ENCODE results near the gene ITPK1. TPM values are rescaled to one million over a fixed set of nuclear protein-coding genes. Genes with fewer than 3 reads are reported as not detected.
"Not testable (repeated sequence)": the region's sequence is repeated elsewhere in the genome, so short reads cannot be mapped to it uniquely, and the experiment has no call there.

ITPK1 gene
- polyA plus RNA-seq, 6 donors from 2014 or later, result 8.5 to 20.1 (median 16.2) TPM

DNA sequence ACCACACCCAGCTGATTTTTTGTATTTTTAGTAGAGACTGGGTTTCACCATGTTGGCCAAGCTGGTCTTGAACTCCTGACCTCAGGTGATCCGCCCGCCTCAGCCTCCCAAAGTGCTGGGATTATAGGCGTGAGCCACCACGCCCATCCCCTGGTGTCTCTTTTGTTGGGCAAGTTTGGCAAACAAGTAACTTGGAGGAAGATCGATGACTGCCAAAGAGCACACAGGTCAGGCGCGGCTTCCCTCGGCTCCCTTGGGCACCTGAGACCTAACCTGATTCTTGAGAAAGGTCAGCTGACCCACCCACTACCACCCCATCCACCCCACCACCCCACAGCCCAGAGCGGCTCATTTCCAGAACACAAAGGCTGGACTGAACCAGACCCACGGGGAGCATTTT lies 9.9 kb downstream of the ITPK1 start:
- not testable (repeated sequence) for H3K27me3 Mint-ChIP-seq; ATAC-seq (ENCODE audit: low read depth in 2 of 2); H3K36me3 Mint-ChIP-seq; DNase-seq; H3K9me3 Mint-ChIP-seq
- Mint-ChIP-seq H3K4me3 (peak overlapping the region in 1 of 8 donors; percentile 3), H3K4me1 (peaks cover 19 to 63% (median 46%) of the 10 kb centered on the region in 3 donors), H3K27ac (peak overlapping the region in 2 of 6 donors; percentile 28 to 50)

DNA sequence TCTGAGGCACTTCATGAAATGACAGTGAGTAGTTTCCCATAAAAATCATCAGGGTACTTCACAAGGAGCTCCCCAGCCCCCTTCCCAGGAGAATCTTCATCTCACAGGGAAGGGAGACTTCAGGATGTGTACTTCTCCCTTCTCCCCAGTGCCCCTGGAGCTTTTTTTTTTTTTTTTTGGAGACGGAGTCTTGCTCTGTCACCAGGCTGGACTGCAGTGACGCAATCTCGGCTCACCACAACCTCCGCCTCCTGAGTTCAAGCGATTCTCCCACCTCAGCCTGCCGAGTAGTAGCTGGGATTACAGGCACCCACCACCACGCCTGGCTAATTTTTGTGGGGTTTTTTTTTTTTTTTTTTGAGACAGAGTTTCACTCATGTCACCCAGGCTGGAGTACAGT lies 10.4 kb downstream of the ITPK1 start:
- Mint-ChIP-seq H3K27ac (no peak overlapping the region), H3K9me3 (no peaks in the 10 kb centered on the region), H3K36me3 (no peaks in the 10 kb centered on the region), H3K27me3 (no peaks in the 10 kb centered on the region), H3K4me3 (peak overlapping the region in 1 of 8 donors; percentile 42), H3K4me1 (peaks cover 23 to 63% (median 46%) of the 10 kb centered on the region in 3 donors)
- DNase-seq, result no peak
- no peak for ATAC-seq (ENCODE audit: low read depth in 2 of 2)

DNA sequence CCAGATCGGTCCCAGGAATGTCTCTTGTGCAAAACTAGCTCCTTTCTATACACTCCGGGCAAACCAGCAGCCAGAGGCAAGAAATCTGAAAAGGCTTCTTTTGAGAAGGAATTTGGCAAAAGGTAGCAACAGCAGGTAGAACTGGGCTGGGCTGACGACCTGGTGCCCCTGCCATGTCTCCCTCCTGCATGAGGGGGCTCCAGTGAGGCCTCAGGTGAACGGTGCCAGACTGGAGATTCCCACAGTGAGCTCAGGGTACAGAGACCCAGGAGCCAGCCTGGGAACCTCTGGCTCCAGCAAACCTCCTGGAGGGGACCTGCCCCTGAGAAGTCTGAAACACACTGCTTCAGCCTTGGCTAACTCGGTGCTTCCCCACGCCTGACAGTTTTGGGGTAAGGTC lies 10.8 kb downstream of the ITPK1 start:
- H3K4me1 Mint-ChIP-seq, result peaks cover 27 to 64% (median 46%) of the 10 kb centered on the region in 3 donors
- H3K27me3 Mint-ChIP-seq, result no peaks in the 10 kb centered on the region
- peak overlapping the region in 2 of 6 donors; percentile 49 to 52 for H3K27ac Mint-ChIP-seq
- DNase-seq (no peak), ATAC-seq (ENCODE audit: low read depth in 2 of 2) (no peak)
- H3K9me3 Mint-ChIP-seq, result no peaks in the 10 kb centered on the region
- H3K36me3 Mint-ChIP-seq, result no peaks in the 10 kb centered on the region
- peak overlapping the region in 2 of 8 donors; percentile 7 to 77 for H3K4me3 Mint-ChIP-seq

DNA sequence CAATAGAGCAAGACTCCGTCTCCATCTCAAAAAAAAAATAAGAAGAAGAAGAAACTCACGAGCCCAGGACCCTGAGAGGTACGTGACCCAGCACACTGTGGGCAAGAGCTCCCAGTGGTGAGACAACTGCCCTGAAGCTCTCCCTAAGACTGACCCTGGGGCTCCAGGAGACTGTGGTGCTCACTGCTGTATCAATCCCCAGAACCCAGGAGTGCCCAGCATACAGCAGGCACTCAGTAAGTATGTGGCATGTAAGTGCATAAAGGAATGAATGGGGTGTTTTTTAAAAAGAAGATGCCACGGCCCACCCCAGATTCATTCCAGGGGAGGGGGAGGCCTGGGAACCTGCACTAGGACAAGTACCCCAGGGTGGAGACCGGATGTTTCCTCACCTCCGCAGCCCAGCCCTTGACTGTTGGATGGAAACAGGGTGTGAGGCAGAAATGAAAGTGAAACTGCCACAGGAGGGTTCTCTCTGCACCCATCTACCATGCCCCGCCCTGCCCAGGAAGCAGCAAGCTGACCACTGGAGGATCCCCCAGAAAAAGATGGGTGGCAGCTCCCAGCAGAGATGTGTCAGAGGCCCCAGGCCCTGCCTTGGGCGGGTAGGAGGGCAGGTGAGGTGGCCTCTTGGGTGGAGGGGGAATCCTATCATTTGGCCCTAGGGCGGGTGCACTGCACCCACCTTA lies 12.2 kb downstream of the ITPK1 start:
- H3K4me3 Mint-ChIP-seq, result peak overlapping the region; percentile 61 to 90 (median 82)
- peak; percentile 88 to 94 for ATAC-seq (ENCODE audit: low read depth in 2 of 2)
- peak overlapping the region; percentile 50 to 94 (median 87) for H3K27ac Mint-ChIP-seq
- DNase-seq, result peak; percentile 32
- H3K9me3 Mint-ChIP-seq, result no peaks in the 10 kb centered on the region
- H3K36me3 Mint-ChIP-seq, result no peaks in the 10 kb centered on the region
- H3K4me1 Mint-ChIP-seq, result peaks cover 27 to 59% (median 35%) of the 10 kb centered on the region in 3 donors
- H3K27me3 Mint-ChIP-seq, result no peaks in the 10 kb centered on the region

DNA sequence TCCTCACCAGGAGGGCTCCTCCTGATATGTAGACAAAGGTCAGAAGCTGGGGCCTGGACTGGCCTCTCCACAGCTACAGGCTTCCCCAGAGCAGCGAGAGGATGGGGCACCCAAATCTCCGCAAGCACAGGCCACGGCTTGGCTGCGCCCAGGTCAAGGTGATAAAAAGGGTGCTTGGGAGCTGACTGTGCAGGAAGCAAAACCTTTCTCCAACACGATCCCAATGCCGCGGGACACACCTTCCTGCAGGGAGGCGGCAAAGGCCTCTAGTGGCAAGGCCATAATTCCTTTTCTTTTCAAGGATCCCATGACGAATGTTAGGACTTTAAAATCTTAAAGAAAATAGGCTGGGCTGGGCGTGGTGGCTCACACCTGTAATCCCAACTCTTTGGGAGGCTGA lies 13.6 kb downstream of the ITPK1 start:
- peak overlapping the region in 4 of 8 donors; percentile 10 to 41 (median 26) for H3K4me3 Mint-ChIP-seq
- peak overlapping the region in 2 of 6 donors; percentile 24 to 84 for H3K27ac Mint-ChIP-seq
- H3K9me3 Mint-ChIP-seq, result no peaks in the 10 kb centered on the region
- peaks cover 23 to 45% (median 28%) of the 10 kb centered on the region in 3 donors for H3K4me1 Mint-ChIP-seq
- no peaks in the 10 kb centered on the region for H3K36me3 Mint-ChIP-seq
- DNase-seq (no peak), ATAC-seq (ENCODE audit: low read depth in 2 of 2) (no peak)
- H3K27me3 Mint-ChIP-seq, result no peaks in the 10 kb centered on the region

DNA sequence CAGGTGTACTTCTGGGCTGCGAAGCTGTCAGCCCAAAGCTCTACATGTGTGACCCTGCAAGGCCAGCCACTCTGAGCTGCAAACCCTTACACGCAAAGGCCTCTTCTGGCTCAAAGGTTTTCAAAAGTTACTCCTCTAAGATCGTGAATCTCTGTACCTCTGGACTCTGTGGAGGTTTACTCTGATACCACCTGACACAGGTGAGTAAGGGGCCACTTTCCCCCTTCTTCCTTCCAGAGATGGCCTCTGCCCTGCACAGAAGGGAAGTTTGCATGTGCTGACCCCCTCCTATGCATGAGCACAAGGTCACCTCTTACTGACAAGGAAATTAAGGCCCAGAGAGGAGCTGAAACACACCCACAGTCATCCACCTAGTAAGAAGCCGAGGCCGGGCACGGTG lies 14.5 kb downstream of the ITPK1 start:
- DNase-seq, result no peak
- peaks cover 21 to 43% (median 22%) of the 10 kb centered on the region in 3 donors for H3K4me1 Mint-ChIP-seq
- no peak for ATAC-seq (ENCODE audit: low read depth in 2 of 2)
- H3K4me3 Mint-ChIP-seq, result no peak overlapping the region
- no peaks in the 10 kb centered on the region for H3K36me3 Mint-ChIP-seq
- no peaks in the 10 kb centered on the region for H3K27me3 Mint-ChIP-seq
- peaks cover 0 to 1% (median 0%) of the 10 kb centered on the region in 7 donors for H3K9me3 Mint-ChIP-seq
- peak overlapping the region in 2 of 6 donors; percentile 65 to 72 for H3K27ac Mint-ChIP-seq

DNA sequence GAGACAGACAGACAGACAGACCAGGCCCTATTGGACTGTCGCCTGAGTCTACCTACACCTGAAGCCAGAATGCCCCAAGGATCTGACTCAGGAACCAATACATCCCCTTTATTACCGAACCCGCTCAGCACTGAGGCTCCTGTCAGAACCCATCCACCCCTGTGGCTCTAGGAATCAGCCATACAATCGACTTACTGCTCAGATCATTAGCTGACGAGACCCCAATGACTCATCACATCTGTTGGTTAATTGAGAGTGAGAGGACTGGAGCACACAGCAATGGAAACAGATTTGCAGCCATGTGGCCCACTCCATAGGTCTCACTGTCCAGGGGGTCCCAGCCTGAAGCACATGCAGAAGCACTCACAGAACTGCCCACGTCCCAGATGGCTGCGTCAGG lies 15.2 kb downstream of the ITPK1 start:
- ATAC-seq (ENCODE audit: low read depth in 2 of 2) (no peak), DNase-seq (no peak)
- H3K27me3 Mint-ChIP-seq, result no peaks in the 10 kb centered on the region
- peak overlapping the region in 1 of 6 donors; percentile 65 for H3K27ac Mint-ChIP-seq
- H3K36me3 Mint-ChIP-seq, result no peaks in the 10 kb centered on the region
- H3K4me3 Mint-ChIP-seq, result no peak overlapping the region
- H3K4me1 Mint-ChIP-seq, result peaks cover 21 to 45% (median 25%) of the 10 kb centered on the region in 3 donors
- peaks cover 0 to 3% (median 0%) of the 10 kb centered on the region in 7 donors for H3K9me3 Mint-ChIP-seq

DNA sequence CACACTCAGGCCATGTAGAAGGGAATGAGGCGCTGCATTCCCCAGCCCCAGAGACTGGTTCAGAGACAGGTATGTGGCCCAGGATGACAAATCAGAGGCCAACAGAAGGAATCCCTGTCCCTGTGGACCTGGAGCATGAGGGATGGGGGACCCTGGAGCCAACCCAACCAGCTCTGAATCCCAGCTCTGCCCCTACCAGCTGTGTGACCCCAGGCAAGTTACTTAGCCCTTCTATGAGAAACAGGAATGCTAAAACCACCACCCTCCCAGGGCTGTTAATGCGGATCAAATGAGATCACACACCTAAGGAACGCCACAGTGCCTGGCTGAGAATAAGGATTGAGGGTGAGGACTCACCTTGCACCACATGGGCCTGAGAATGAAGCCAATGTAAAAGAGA lies 15.6 kb downstream of the ITPK1 start:
- Mint-ChIP-seq H3K4me1 (peaks cover 21 to 45% (median 25%) of the 10 kb centered on the region in 3 donors), H3K4me3 (no peak overlapping the region), H3K36me3 (no peaks in the 10 kb centered on the region), H3K27ac (peak overlapping the region in 2 of 6 donors; percentile 20 to 74), H3K27me3 (no peaks in the 10 kb centered on the region), H3K9me3 (peaks cover 0 to 3% (median 0%) of the 10 kb centered on the region in 7 donors)
- DNase-seq (no peak), ATAC-seq (ENCODE audit: low read depth in 2 of 2) (no peak)

DNA sequence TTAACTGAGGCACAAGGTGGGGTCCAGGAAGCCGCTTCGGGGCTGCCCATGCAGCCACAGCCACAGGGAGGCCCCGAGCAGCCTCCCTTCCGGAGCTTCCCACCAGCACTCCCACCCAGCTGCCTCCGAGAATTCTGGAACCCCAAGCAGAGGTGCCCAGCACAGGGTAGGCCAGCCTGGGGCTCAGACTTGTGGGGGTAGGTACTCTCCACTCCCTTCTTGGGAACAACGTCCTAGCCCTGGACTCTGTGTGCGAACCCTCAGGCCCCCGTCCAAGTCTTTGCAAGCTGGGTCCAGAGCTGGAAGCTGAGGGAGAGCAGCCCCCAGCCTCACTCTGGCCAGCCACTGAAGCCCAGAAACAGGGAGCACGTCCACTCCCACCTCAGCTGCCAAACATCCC lies 16.1 kb downstream of the ITPK1 start:
- ATAC-seq (ENCODE audit: low read depth in 2 of 2) (no peak), DNase-seq (no peak)
- Mint-ChIP-seq H3K36me3 (no peaks in the 10 kb centered on the region), H3K4me3 (no peak overlapping the region), H3K27me3 (no peaks in the 10 kb centered on the region), H3K27ac (peak overlapping the region in 1 of 6 donors; percentile 74), H3K9me3 (peaks cover 0 to 3% (median 0%) of the 10 kb centered on the region in 7 donors), H3K4me1 (peaks cover 25 to 47% (median 29%) of the 10 kb centered on the region in 3 donors)

DNA sequence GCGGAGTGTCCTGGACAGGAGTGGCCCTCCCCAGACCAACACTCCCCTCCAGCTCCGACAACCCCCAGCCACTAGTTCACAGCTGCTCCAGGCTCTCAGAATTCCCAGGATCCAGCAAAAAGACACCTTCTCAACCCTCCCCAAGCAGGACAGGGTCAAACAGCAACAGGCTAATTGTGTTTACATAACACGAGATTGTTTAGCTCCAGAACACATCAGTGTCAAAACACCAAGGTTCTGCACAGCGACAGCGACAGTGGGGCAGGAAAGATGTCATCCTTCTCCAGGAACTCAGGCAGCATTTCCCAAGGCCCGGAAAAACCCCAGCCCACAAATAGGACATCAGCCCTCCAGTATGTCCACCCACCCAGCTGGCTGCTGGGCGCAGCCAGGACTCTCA lies 16.5 kb downstream of the ITPK1 start:
- H3K27me3 Mint-ChIP-seq, result no peaks in the 10 kb centered on the region
- H3K4me3 Mint-ChIP-seq, result no peak overlapping the region
- peaks cover 23 to 42% (median 31%) of the 10 kb centered on the region in 3 donors for H3K4me1 Mint-ChIP-seq
- no peaks in the 10 kb centered on the region for H3K36me3 Mint-ChIP-seq
- no peak for ATAC-seq (ENCODE audit: low read depth in 2 of 2)
- H3K9me3 Mint-ChIP-seq, result peaks cover 0 to 3% (median 0%) of the 10 kb centered on the region in 7 donors
- DNase-seq, result no peak
- no peak overlapping the region for H3K27ac Mint-ChIP-seq

DNA sequence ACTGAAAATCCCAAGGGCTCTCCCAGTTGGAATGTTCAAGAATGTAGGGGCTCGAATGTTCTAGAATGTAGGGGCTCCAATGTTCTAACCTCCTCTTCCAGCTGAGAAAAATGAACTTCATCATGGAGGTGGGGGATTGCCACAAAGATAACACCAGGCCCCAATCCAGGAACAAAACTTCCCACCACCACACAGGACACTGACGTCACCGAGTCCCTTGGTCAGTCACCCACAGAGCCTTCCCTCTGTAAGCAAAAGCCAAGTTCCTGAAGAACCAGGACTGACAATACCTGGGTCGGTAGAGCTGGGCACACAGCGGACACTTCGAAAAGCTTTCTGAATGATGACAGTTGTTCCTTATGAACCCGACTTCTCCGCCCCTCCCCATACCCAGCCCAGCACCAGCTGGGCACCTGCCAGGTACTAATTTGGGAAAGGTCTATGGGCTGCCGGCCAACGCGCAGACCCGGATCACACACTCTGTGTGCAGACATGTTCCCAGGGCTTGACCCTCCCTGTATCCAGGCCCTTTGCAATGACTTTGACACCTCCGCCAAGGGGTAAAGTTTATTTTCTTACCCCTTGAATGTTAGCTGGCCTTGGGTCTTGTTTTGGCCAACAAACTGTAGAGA lies 18.9 kb downstream of the ITPK1 start:
- H3K4me3 Mint-ChIP-seq, result no peak overlapping the region
- DNase-seq (no peak), ATAC-seq (ENCODE audit: low read depth in 2 of 2) (no peak)
- no peaks in the 10 kb centered on the region for H3K27me3 Mint-ChIP-seq
- peak overlapping the region in 2 of 6 donors; percentile 24 to 49 for H3K27ac Mint-ChIP-seq
- peaks cover 25 to 31% (median 29%) of the 10 kb centered on the region in 3 donors for H3K4me1 Mint-ChIP-seq
- H3K9me3 Mint-ChIP-seq, result peaks cover 0 to 3% (median 0%) of the 10 kb centered on the region in 7 donors
- H3K36me3 Mint-ChIP-seq, result no peaks in the 10 kb centered on the region

DNA sequence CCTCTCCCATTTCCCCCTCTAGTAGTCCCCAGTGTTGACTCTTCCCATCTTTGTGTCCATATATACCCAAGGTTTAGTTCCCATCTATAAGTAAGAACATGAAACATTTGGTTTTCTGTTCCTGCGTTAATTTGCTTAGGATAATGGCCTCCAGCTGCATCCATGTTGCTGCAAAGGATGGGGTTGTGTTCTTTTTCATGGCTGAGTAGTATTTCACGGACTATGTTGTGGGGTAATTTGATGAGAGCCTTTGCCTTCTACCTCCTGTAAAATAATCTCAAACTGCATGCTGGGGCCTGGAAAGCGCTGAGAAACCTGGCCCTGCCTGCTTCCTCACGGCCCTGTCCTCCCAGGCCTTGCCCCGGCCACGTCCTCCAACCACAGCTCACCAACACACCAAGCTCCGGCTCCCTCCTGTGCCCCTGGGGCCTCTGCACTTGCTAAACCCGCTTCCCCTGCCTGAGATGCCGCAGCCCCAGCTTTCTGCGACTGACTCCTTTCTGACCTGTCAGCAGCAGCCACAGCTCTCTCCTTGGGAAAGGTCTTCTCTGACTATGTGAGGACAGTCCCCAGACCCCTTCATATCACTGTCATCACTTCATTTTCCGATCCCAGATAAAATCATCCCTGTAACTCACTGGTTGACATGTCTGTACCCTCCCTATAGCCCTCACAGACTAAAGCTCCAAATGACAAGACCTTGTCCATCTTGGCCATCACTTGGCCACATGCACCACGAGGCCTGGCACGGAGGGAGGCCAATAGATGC lies 19.8 kb downstream of the ITPK1 start:
- Mint-ChIP-seq H3K27me3 (no peaks in the 10 kb centered on the region), H3K4me1 (peaks cover 30 to 34% (median 34%) of the 10 kb centered on the region in 3 donors), H3K9me3 (peaks cover 0 to 3% (median 0%) of the 10 kb centered on the region in 7 donors), H3K36me3 (no peaks in the 10 kb centered on the region), H3K4me3 (peak overlapping the region in 1 of 8 donors; percentile 35), H3K27ac (no peak overlapping the region)
- no peak for DNase-seq
- ATAC-seq (ENCODE audit: low read depth in 2 of 2), result no peak

DNA sequence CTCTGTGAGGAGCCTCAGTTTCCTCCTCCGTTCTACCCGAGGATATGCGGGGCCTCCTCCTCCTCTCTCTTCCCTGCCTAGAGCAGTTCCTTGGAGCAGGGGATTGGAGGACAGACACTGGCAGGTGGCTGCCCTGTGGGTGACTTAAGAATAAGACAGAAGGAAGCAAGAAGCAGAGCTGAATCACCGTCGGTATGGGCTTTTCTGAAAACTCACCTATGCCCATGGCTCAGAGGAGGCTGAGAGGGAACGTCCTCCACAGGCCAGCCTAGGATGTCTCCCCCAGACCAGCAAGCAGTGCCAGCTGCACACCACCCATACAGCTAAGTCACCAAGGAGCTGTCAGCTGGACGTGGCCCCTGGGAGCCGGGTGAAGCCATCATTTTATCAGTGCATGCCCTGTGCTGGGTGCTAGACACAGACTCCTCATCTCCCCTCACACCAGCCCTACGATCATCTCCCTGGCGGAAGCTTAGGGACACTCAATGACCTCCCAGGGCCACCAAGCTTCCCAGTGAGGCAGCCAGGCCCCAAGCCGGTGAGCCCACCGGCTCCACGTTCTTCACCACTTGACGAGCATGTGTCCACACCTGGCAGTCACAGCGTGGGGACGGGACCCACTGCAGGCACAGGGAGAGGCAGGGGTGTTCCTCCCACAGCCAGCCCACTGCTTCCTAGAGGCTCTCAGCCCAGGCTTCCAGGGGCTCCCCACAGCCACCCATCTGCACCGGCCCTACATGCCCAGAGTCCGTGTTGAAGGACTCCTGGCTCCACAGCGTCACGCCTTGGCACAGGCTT lies 21.4 kb downstream of the ITPK1 start:
- H3K27ac Mint-ChIP-seq, result peak overlapping the region in 1 of 6 donors; percentile 26
- peaks cover 0 to 3% (median 0%) of the 10 kb centered on the region in 7 donors for H3K9me3 Mint-ChIP-seq
- no peak overlapping the region for H3K4me3 Mint-ChIP-seq
- no peaks in the 10 kb centered on the region for H3K27me3 Mint-ChIP-seq
- DNase-seq, result no peak
- ATAC-seq (ENCODE audit: low read depth in 2 of 2), result no peak
- H3K36me3 Mint-ChIP-seq, result no peaks in the 10 kb centered on the region
- peaks cover 32 to 44% (median 35%) of the 10 kb centered on the region in 3 donors for H3K4me1 Mint-ChIP-seq

Measured in naive B cell (primary cell).